ENCODE results near the gene STMN3.
A peak's percentile ranks its signal among the peaks of the same experiment; 100 is the strongest.

The STMN3 gene

DNA sequence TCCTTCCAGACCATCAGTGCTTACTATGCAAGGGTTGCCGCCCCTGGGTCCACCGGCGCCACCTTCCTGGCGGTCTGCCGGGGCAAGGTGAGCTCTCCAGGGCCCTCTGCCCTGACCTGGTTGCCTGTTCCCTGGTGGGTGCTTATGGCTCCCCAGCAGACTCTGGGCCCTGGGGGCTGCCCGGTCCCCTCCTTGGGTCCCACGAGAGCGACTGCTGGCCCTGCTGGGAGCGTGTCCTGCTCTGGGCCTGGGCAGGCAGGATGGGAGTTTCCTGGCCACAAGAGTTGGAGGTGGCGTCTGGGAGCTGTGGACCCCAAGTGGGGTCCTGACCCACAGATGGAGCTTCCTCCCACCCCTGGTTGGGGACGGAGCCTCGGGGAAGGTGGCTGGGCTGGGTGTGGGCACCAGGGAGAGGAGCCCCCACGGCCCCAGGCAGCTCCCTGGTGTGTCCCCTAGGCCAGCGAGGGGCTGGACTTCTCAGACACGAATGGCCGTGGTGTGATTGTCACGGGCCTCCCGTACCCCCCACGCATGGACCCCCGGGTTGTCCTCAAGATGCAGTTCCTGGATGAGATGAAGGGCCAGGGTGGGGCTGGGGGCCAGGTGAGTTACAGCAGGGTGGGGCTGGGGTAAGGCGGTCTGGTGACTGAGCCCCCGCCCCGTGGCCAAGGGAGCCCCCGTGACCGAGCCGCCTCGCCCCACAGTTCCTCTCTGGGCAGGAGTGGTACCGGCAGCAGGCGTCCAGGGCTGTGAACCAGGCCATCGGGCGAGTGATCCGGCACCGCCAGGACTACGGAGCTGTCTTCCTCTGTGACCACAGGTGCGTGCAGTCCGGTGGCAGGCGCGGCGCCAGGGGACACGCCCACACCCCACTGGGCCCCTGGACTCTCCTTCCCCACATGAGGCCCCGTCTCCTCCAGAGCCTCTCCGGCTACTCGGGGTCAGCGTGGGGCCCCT, 36.1 kb upstream of the STMN3 start:
- Histone ChIP-seq H3K27me3 (ENCODE audit: control insufficient read depth, insufficient read depth, low read length) (no peaks in the 10 kb centered on the region), H3K9ac (ENCODE audit: low read length) (no peak overlapping the region), H3K36me3 (ENCODE audit: control insufficient read depth, insufficient read depth, low read length) (no peaks in the 10 kb centered on the region), H3K4me3 (ENCODE audit: low read length) (no peak overlapping the region), H3K27ac (ENCODE audit: low read depth, low read length) (no peak overlapping the region), H3K4me1 (ENCODE audit: control insufficient read depth, insufficient read depth, low read length) (peaks cover 18% of the 10 kb centered on the region)

DNA sequence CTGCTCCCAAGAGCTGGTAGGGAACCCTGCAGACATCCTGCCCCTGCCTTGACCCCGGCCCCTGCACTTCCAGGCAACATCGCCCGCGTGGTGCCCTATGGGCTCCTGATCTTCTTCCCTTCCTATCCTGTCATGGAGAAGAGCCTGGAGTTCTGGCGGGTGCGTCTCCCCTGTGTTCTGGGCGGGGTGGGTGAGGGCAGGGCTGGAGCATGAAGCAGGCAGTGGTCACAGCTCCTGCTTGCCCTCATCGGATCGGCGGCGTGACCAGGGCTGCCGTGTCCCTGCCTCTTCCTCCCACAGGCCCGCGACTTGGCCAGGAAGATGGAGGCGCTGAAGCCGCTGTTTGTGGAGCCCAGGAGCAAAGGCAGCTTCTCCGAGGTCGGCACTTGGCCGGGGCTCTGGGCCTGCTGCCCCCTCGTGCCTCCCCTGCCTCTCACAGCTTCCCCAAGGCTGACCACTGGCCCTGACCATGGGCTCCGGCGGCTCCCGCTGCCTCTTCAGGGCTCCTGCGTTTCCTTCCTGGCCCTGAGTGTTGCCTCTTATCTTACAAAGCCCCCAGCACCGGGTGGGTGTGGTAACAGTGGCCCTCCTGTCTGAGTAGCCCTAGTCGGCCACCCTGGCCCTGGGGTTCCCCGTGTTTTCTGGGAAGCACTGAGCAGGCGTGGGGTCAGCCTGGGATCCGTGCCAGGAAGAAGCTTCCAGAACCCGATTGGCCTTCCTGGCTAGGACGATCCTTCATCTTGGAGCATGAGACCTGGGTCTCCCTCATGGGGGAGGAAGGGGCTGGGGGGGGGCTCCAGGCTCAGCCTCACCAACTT, 35.2 kb upstream of the STMN3 start:
- Histone ChIP-seq H3K27me3 (ENCODE audit: control insufficient read depth, insufficient read depth, low read length) (no peaks in the 10 kb centered on the region), H3K4me1 (ENCODE audit: control insufficient read depth, insufficient read depth, low read length) (peaks cover 18% of the 10 kb centered on the region), H3K36me3 (ENCODE audit: control insufficient read depth, insufficient read depth, low read length) (no peaks in the 10 kb centered on the region), H3K9ac (ENCODE audit: low read length) (no peak overlapping the region), H3K27ac (ENCODE audit: low read depth, low read length) (peak overlapping the region; percentile 67), H3K4me3 (ENCODE audit: low read length) (no peak overlapping the region)

DNA sequence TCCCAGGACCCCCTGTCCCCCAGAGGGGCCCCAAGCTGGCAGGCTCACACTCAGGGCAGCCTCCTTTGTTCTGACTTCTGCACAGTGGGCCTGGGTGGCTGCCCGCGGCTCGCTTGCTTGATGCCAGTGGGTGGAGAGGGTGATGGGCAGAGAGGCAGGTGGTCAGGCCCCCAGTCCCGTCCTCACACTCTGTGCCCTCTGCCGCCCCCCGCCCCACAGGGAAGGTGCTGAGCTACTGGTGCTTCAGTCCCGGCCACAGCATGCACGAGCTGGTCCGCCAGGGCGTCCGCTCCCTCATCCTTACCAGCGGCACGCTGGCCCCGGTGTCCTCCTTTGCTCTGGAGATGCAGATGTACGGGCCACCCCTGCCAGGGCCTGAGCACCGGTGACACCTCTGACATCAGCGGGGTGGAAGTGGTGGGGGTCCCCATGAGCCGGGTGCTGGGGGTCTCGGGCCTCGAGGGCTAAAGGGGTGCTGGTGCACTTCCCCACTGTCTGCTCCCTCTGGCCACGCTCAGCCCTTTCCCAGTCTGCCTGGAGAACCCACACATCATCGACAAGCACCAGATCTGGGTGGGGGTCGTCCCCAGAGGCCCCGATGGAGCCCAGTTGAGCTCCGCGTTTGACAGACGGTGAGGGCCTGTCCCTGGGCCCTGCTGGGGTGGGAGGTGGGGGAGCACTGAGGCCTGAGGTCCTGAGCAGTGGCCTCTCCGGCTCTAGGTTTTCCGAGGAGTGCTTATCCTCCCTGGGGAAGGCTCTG, 34.4 kb upstream of the STMN3 start:
- H3K9ac ChIP-seq (ENCODE audit: low read length) = no peak overlapping the region
- H3K36me3 ChIP-seq (ENCODE audit: control insufficient read depth, insufficient read depth, low read length) = no peaks in the 10 kb centered on the region
- H3K27ac ChIP-seq (ENCODE audit: low read depth, low read length) = peak overlapping the region; percentile 67
- no peaks in the 10 kb centered on the region for H3K27me3 ChIP-seq (ENCODE audit: control insufficient read depth, insufficient read depth, low read length)
- peak overlapping the region; percentile 22 for H3K4me3 ChIP-seq (ENCODE audit: low read length)
- H3K4me1 ChIP-seq (ENCODE audit: control insufficient read depth, insufficient read depth, low read length) = peaks cover 18% of the 10 kb centered on the region

DNA sequence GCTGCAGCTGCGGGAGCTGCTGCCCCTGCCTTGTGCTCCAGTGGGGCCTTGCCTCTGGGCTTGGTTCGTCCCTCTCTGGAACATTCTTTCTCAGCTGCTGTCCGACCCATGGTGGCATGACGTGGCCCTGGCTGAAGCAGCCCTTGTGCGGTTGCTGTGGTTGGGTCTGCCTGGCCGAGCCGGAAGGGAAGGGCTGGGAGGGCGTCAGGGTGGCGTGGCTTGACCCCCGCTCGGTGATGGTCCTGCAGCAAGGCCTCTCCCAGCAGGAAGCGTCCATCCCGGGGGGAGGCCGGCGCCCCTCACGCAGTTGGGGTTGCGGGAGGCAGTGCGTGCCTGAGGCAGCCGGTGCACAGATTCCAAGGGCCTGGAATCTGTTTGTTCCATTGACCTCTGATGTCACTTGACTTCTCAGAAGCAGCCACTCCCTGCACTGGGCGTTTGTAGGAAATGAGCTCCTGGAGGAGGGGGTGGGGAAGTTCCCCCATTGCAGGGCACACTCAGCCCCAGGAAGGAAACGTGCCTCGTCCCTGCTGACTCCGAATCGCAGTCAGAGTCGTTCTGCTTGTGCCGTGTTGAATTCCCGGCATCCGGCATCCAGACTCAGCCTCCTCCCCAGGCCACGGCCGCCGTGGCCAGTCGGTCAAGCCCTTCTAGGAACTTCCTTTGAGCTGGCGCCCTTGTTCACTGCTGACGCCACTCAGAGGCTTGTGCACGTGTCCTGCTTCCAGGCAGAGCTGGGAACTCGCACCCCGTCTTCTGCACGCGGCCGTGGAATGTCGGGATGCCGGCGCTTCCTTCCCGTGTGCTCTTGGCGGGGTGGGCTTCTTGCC, 33.5 kb upstream of the STMN3 start:
- peak overlapping the region; percentile 22 for H3K4me3 ChIP-seq (ENCODE audit: low read length)
- peaks cover 18% of the 10 kb centered on the region for H3K4me1 ChIP-seq (ENCODE audit: control insufficient read depth, insufficient read depth, low read length)
- H3K27me3 ChIP-seq (ENCODE audit: control insufficient read depth, insufficient read depth, low read length) = no peaks in the 10 kb centered on the region
- no peaks in the 10 kb centered on the region for H3K36me3 ChIP-seq (ENCODE audit: control insufficient read depth, insufficient read depth, low read length)
- peak overlapping the region; percentile 67 for H3K27ac ChIP-seq (ENCODE audit: low read depth, low read length)
- no peak overlapping the region for H3K9ac ChIP-seq (ENCODE audit: low read length)

DNA sequence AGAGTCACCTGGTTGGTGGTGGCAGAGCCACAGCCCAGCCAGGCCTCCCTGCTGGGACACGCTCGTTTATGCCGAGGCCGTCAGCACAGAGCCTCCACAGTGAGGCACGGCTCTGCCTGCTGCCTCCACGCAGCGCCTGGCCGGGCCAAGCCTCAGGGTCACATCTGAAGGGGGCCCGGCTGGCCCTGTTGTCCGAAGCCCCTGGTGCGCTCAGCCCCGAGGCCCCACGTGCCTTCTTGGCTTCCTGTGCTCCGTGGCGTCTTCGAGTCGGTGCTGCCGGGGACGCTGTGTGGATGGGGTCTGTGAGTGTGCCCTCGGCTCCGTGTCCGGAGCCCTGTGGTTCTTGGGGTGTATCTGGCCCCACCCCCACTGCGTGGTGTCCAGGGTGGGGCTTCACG, 32.9 kb upstream of the STMN3 start:
- no peak overlapping the region for H3K4me3 ChIP-seq (ENCODE audit: low read length)
- H3K9ac ChIP-seq (ENCODE audit: low read length) = no peak overlapping the region
- H3K4me1 ChIP-seq (ENCODE audit: control insufficient read depth, insufficient read depth, low read length) = peaks cover 18% of the 10 kb centered on the region
- H3K27me3 ChIP-seq (ENCODE audit: control insufficient read depth, insufficient read depth, low read length) = no peaks in the 10 kb centered on the region
- H3K36me3 ChIP-seq (ENCODE audit: control insufficient read depth, insufficient read depth, low read length) = no peaks in the 10 kb centered on the region
- H3K27ac ChIP-seq (ENCODE audit: low read depth, low read length) = peak overlapping the region; percentile 49

DNA sequence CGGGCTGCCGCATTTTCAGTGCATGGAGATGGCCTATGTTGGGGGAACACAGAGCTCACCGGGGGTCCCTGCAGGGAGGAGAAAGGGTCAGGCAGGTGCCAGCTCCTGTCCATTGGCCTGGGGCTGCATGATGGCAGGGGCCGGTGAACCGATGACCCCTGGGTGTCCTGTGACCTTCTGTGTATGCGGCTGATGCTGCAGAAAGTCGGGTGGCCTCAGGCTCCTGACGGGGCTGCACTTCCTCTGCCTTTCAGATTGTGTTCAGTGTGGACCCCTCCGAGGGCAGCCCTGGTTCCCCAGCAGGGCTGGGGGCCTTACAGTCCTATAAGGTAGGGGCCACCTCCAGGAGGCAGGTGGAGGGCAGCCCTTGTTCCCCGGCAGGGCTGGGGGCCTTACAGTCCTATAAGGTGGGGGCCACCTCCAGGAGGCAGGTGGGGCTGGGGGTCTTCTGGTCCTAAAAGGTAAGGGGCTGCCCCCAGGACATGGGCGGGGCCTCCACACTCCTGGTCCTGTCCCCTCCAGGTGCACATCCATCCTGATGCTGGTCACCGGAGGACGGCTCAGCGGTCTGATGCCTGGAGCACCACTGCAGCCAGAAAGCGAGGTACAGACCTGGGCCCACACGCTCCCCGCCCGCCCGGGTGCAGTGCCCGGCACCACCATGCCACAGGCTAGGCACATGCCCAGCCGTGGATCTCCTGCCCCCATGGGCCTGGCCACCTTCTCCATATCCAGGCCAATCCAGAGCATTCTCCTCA, 32.2 kb upstream of the STMN3 start:
- Histone ChIP-seq H3K27me3 (ENCODE audit: control insufficient read depth, insufficient read depth, low read length) (no peaks in the 10 kb centered on the region), H3K4me1 (ENCODE audit: control insufficient read depth, insufficient read depth, low read length) (peaks cover 18% of the 10 kb centered on the region), H3K9ac (ENCODE audit: low read length) (no peak overlapping the region), H3K27ac (ENCODE audit: low read depth, low read length) (peak overlapping the region; percentile 49), H3K4me3 (ENCODE audit: low read length) (no peak overlapping the region), H3K36me3 (ENCODE audit: control insufficient read depth, insufficient read depth, low read length) (no peaks in the 10 kb centered on the region)

DNA sequence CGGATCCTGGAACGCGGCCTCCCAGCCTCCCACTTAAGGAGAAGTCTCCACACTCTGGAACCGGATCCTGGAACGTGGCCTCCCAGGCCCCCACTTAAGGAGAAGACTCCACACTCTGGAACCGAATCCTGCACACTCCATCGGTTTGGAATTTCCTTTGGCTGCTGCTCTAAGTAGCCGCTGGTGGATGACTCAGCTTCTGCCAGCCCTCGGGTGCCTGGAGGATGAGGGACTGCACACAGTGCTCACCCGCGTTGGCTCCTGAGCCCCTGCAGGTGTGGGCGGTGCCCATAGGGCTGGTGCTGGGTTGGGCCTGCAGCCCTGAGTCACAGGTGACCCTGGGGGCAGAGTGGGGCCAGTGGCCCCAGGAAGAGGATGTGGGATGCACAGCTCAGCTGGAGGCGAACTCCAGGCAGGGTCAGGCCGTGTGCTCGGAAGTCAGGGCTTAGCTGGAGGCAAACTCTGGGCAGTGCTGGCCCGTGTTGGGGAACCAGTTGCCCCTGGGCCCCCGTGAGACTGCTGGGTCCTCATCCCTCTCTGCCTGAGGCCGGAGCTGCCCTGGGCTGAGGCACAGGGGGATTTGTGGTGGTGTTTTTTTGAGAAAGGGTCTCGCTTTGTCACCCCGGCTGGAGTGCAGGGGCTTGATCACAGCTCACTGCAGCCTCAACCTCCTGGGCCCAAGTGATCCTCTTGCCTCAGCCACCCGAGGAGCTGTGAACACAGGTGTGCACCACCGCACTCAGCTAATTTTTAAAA, 29.3 kb upstream of the STMN3 start:
- H3K27me3 ChIP-seq (ENCODE audit: control insufficient read depth, insufficient read depth, low read length) = no peaks in the 10 kb centered on the region
- H3K36me3 ChIP-seq (ENCODE audit: control insufficient read depth, insufficient read depth, low read length) = peaks cover 5% of the 10 kb centered on the region
- peak overlapping the region; percentile 78 for H3K27ac ChIP-seq (ENCODE audit: low read depth, low read length)
- H3K9ac ChIP-seq (ENCODE audit: low read length) = no peak overlapping the region
- H3K4me3 ChIP-seq (ENCODE audit: low read length) = no peak overlapping the region
- H3K4me1 ChIP-seq (ENCODE audit: control insufficient read depth, insufficient read depth, low read length) = peaks cover 17% of the 10 kb centered on the region

DNA sequence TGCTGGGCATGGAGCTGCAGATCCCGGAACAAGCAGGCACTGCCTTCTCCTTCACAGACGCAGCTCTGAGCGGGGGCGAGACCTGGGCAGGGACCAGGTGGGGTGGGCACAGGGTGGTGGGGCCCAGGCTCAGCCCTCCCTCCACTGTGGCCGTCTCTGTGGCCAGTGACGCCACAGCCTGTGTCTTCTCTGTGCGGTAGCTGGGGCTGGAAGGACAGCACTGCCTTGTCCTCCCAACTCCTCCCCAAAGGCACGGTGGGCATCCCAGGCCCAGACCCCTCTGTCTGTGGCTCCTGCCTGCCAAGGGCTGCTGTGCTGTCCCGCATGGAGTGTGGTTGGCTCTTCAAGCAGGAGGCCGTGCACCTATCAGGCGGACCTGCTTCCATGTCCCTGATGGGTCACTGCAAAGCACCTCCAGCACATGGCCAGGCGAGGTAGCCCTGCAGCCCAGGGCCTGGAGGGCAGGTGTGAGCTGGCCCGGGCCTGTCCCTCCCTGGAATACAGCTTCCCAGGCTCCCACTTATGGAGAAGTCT, 28.5 kb upstream of the STMN3 start:
- H3K9ac ChIP-seq (ENCODE audit: low read length) = no peak overlapping the region

DNA sequence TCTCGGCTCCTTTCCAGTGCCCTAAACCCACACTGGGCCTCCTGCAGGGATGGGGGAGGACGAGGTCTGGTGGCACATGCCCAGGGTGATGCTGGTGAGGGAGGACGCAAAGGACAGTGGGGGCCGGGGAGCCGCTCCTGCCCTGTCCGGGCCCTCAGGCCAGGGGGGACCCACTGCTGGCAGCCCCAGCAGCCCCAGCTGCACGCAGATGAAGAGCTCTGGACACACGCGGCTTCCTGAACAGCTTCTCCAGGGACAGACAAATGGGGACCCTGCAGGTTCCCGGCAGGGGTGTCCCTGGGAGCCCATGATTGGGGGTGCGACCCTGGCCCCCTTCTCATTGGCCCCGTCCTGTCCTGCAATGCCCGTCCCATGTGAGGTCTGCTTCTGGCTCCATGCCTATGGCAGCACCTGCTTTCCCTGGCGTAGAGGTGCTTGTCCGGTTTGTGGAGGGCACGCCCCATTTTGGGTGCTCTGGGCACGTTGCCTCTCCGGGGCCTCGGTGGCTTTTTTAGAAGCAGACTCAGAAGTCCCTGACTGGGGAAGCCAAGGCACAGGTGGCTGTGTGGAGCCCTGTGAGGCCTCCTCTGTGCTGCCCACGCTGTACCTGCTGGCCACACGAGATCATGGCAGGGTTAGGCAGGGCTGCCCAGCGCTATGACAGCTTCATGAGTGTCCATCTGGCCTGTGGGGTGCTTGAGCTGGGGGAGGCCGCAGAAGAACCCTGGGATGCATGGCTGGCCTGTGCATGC, 27.8 kb upstream of the STMN3 start:
- Histone ChIP-seq H3K27ac (ENCODE audit: low read depth, low read length) (peak overlapping the region; percentile 78), H3K27me3 (ENCODE audit: control insufficient read depth, insufficient read depth, low read length) (no peaks in the 10 kb centered on the region), H3K4me1 (ENCODE audit: control insufficient read depth, insufficient read depth, low read length) (peaks cover 3% of the 10 kb centered on the region), H3K4me3 (ENCODE audit: low read length) (no peak overlapping the region), H3K36me3 (ENCODE audit: control insufficient read depth, insufficient read depth, low read length) (peaks cover 5% of the 10 kb centered on the region), H3K9ac (ENCODE audit: low read length) (no peak overlapping the region)

More for the DNA sequence above, 28.5 kb upstream of the STMN3 start:
- H3K27ac ChIP-seq (ENCODE audit: low read depth, low read length) = peak overlapping the region; percentile 78
- H3K36me3 ChIP-seq (ENCODE audit: control insufficient read depth, insufficient read depth, low read length) = peaks cover 5% of the 10 kb centered on the region
- peaks cover 8% of the 10 kb centered on the region for H3K4me1 ChIP-seq (ENCODE audit: control insufficient read depth, insufficient read depth, low read length)
- no peak overlapping the region for H3K4me3 ChIP-seq (ENCODE audit: low read length)
- no peaks in the 10 kb centered on the region for H3K27me3 ChIP-seq (ENCODE audit: control insufficient read depth, insufficient read depth, low read length)

DNA sequence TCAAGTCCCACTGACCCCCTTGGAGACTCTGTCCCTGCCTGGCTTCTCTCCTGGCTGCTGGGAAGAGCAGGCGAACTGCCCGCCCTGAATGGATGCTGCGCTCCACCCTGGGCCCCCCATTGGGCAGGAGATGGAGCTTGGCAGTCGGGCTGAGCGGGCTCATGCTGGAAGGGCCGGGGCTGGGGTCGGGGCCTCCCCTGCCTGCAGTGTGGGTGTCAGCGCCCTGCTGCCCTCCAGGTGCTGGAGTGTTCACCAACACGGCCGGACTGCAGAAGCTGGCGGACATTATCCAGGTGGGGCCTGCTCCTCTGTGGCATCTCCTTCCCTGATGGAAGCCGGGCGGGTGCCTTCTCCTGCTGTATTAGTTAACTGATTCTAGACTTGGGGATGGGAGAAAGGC, 27.2 kb upstream of the STMN3 start:
- H3K27me3 ChIP-seq (ENCODE audit: control insufficient read depth, insufficient read depth, low read length) = no peaks in the 10 kb centered on the region
- H3K9ac ChIP-seq (ENCODE audit: low read length) = no peak overlapping the region
- peaks cover 5% of the 10 kb centered on the region for H3K36me3 ChIP-seq (ENCODE audit: control insufficient read depth, insufficient read depth, low read length)
- no peak overlapping the region for H3K27ac ChIP-seq (ENCODE audit: low read depth, low read length)
- H3K4me3 ChIP-seq (ENCODE audit: low read length) = no peak overlapping the region
- no peaks in the 10 kb centered on the region for H3K4me1 ChIP-seq (ENCODE audit: control insufficient read depth, insufficient read depth, low read length)
